SK-N-SH (cell line): ENCODE data around the gene NEU2. TPM values are rescaled to one million over a fixed set of nuclear protein-coding genes. Genes with fewer than 3 reads are reported as not detected.

ENCODE experiments used
- CTCF ChIA-PET: fragments of 300-600, 350-600 bp; formaldehyde crosslinking; extraction: SDS; loops from one replicate; lab custom pipeline; 2021; lab: Yijun Ruan, JAX
- POLR2A ChIA-PET: fragments of 350-600 bp; sonication (Branson Sonifier 250); formaldehyde crosslinking; extraction: SDS; loops from one replicate; lab custom pipeline; 2020; ENCODE audit warnings: antibody characterized with exemption, inconsistent platforms; lab: Yijun Ruan, JAX
- DNase-seq: peaks from one replicate; pipeline ENCODE4 v3.0.0; 2012
- H2AFZ ChIP-seq: fragments of 200-600 bp; sonication (generic); 2 replicates; pipeline ENCODE4 v1.8.1; 2016; ENCODE audit warnings: antibody characterized with exemption, mild to moderate bottlenecking, low read depth
- H3F3A ChIP-seq: fragments of 200-600 bp; sonication (generic); replicated peaks from 2 replicates; pipeline ENCODE3; 2016; ENCODE audit warnings: antibody characterized with exemption, mild to moderate bottlenecking; ENCODE audit not compliant: insufficient read depth
- H3K27ac ChIP-seq, 2 experiments: fragments of 200-500 bp in 1 of 2; fragments of 200-600 bp in 1 of 2; sonication (Bioruptor generic) in 1 of 2; sonication (generic), shearing (Covaris generic) in 1 of 2; 2 replicates each; pipeline versions ENCODE4 v1.5.1 to v1.6.1; 2014 to 2016; ENCODE audit warnings: low read depth in 2 of 2, inconsistent platforms in 1 of 2, low read length in 1 of 2, mild to moderate bottlenecking in 1 of 2, mixed read lengths in 1 of 2
- H3K27me3 ChIP-seq: fragments of 200-600 bp; sonication (generic), shearing (Covaris generic); 2 replicates; pipeline ENCODE4 v1.6.1; 2016; ENCODE audit warnings: mixed run types; ENCODE audit not compliant: insufficient read depth
- H3K36me3 ChIP-seq, 2 experiments: fragments of 200-500 bp in 1 of 2; fragments of 200-600 bp in 1 of 2; sonication (Bioruptor generic) in 1 of 2; sonication (generic) in 1 of 2; replicated peaks in 1 of 2; 2 replicates each; pipeline versions ENCODE3 to v1.5.1; 2014 to 2016; ENCODE audit warnings: low read length in 1 of 2, mild to moderate bottlenecking in 1 of 2; ENCODE audit not compliant: insufficient read depth in 2 of 2, control insufficient read depth in 1 of 2
- H3K4me1 ChIP-seq, 2 experiments: fragments of 200-500 bp in 1 of 2; fragments of 200-600 bp in 1 of 2; sonication (Bioruptor generic) in 1 of 2; sonication (generic), shearing (Covaris generic) in 1 of 2; 2 replicates each; pipeline versions ENCODE4 v1.5.1 to v1.6.1; 2014 to 2016; ENCODE audit warnings: low read depth in 1 of 2, low read length in 1 of 2, mixed run types in 1 of 2; ENCODE audit not compliant: insufficient read depth in 2 of 2, control insufficient read depth in 1 of 2
- H3K4me2 ChIP-seq: fragments of 200-600 bp; sonication (generic), shearing (Covaris generic); 2 replicates; pipeline ENCODE4 v1.6.1; 2017; ENCODE audit warnings: mixed run types
- H3K4me3 ChIP-seq, 2 experiments: fragments of 200-500 bp in 1 of 2; fragments of 200-600 bp in 1 of 2; sonication (Bioruptor generic) in 1 of 2; sonication (generic), shearing (Covaris generic) in 1 of 2; 2 replicates each; pipeline versions ENCODE4 v1.5.1 to v1.8.1; 2014 to 2016; ENCODE audit warnings: low read depth in 2 of 2, inconsistent platforms in 1 of 2, low read length in 1 of 2, mild to moderate bottlenecking in 1 of 2, mixed read lengths in 1 of 2, moderate library complexity in 1 of 2
- H3K79me2 ChIP-seq: fragments of 200-600 bp; sonication (generic); 2 replicates; pipeline ENCODE4 v1.8.1; 2017; ENCODE audit warnings: mild to moderate bottlenecking; ENCODE audit not compliant: insufficient read depth
- H3K9ac ChIP-seq: fragments of 200-600 bp; sonication (generic); 2 replicates; pipeline ENCODE4 v1.6.1; 2017; ENCODE audit warnings: mixed run types
- H3K9me2 ChIP-seq: fragments of 200-600 bp; sonication (generic); 2 replicates; pipeline ENCODE4 v1.6.1; 2017; ENCODE audit warnings: mixed run types
- H3K9me3 ChIP-seq: fragments of 200-600 bp; sonication (generic); 2 replicates; pipeline ENCODE4 v1.6.1; 2017; ENCODE audit warnings: mixed run types, mild to moderate bottlenecking, moderate library complexity
- H4K20me1 ChIP-seq: fragments of 200-600 bp; sonication (generic); 2 replicates; pipeline ENCODE4 v1.6.1; 2017; ENCODE audit warnings: mild to moderate bottlenecking, mixed run types; ENCODE audit not compliant: insufficient read depth
- CTCF ChIP-seq: fragments of 200-600 bp; sonication (generic); IDR thresholded peaks from 2 replicates; pipeline ENCODE4 v1.6.1; 2017; ENCODE audit warnings: antibody characterized with exemption, mild to moderate bottlenecking, moderate library complexity
- ELF1 ChIP-seq: IDR thresholded peaks from 2 replicates; pipeline ENCODE4 v1.4.0; 2012
- FOSL2 ChIP-seq: IDR thresholded peaks from 2 replicates; pipeline ENCODE4 v1.4.0; 2012; ENCODE audit warnings: low read depth, mild to moderate bottlenecking, moderate library complexity, borderline replicate concordance
- FOXJ3 ChIP-seq: sonication (generic); formaldehyde crosslinking; IDR thresholded peaks from 2 replicates; pipeline ENCODE4 v1.5.1; 2020; ENCODE audit warnings: mild to moderate bottlenecking, missing genetic modification reagents
- GATA2 ChIP-seq: sonication (generic); formaldehyde crosslinking; IDR thresholded peaks from 2 replicates; pipeline ENCODE4 v1.5.0; 2020; ENCODE audit warnings: mild to moderate bottlenecking, missing genetic modification reagents
- IRF3 ChIP-seq: fragments of 150-350 bp; IDR thresholded peaks from 2 replicates; pipeline ENCODE4 v1.6.1; 2016; ENCODE audit warnings: mild to moderate bottlenecking, low read depth, low read length
- MEF2A ChIP-seq: IDR thresholded peaks from 2 replicates; pipeline ENCODE4 v1.4.0; 2012; ENCODE audit warnings: low read depth, borderline replicate concordance
- RFX5 ChIP-seq: IDR thresholded peaks from 2 replicates; pipeline ENCODE4 v1.6.1; 2012; ENCODE audit warnings: mild to moderate bottlenecking, improper control_type of control experiment, low read length
- TAF1 ChIP-seq: IDR thresholded peaks from 2 replicates; pipeline ENCODE4 v1.6.1; 2012; ENCODE audit warnings: low read depth, mild to moderate bottlenecking, low read length, moderate library complexity, borderline replicate concordance
- TCF12 ChIP-seq: IDR thresholded peaks from 2 replicates; pipeline ENCODE4 v1.4.0; 2012
- YY1 ChIP-seq: IDR thresholded peaks from 2 replicates; pipeline ENCODE4 v1.4.0; 2012; ENCODE audit warnings: low read depth, mild to moderate bottlenecking
- WGBS: methylation state at CpG from one replicate; pipeline ENCODE4 v1.1.6; 2017; ENCODE audit warnings: low lambda C conversion rate; 5-methylcytosine and 5-hydroxymethylcytosine counted together
- polyA plus RNA-seq, 3 experiments: library from polyadenylated mRNA; depleted of rRNA; stranded (reverse); fragments of >200 nt; gene quantifications; 2 replicates each; pipeline ENCODE4 v1.2.3, GENCODE V29; 2012
- TF ChIP-seq, protein P1 (sequence below): IDR thresholded peaks from 2 replicates; pipeline ENCODE4 v1.4.0; 2012; ENCODE audit warnings: low read depth, borderline replicate concordance
- TF ChIP-seq, protein P2 (sequence below): IDR thresholded peaks from 2 replicates; pipeline ENCODE4; 2012

NEU2 gene
- polyA plus RNA-seq, 1 of the 3 experiments (the other 2 are of a cell fraction), result not detected

- TF ChIP-seq RFX5, result no peak
- no peak for TF ChIP-seq GATA2 (CRISPR knock-in tag)
- TF ChIP-seq CTCF, result no peak
- no peak for TF ChIP-seq TCF12
- TF ChIP-seq MEF2A, result no peak
- TF ChIP-seq, all 33 proteins: peak for 0
These were observed 6.9 kb downstream of the NEU2 start (continued) for GRCh38 chr2:233039212-233039845.

GRCh38 chr2:233039846-233040530 lies 7.5 kb downstream of the NEU2 start:
- no peak for DNase-seq
- H2AFZ ChIP-seq, result no peak overlapping the region
- no peak overlapping the region for H3K9ac ChIP-seq
- no peak for TF ChIP-seq GATA2 (CRISPR knock-in tag)
- TF ChIP-seq, protein P1, sequence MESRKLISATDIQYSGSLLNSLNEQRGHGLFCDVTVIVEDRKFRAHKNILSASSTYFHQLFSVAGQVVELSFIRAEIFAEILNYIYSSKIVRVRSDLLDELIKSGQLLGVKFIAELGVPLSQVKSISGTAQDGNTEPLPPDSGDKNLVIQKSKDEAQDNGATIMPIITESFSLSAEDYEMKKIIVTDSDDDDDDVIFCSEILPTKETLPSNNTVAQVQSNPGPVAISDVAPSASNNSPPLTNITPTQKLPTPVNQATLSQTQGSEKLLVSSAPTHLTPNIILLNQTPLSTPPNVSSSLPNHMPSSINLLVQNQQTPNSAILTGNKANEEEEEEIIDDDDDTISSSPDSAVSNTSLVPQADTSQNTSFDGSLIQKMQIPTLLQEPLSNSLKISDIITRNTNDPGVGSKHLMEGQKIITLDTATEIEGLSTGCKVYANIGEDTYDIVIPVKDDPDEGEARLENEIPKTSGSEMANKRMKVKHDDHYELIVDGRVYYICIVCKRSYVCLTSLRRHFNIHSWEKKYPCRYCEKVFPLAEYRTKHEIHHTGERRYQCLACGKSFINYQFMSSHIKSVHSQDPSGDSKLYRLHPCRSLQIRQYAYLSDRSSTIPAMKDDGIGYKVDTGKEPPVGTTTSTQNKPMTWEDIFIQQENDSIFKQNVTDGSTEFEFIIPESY, result no peak
- TF ChIP-seq TAF1, result no peak
- TF ChIP-seq, protein P2, sequence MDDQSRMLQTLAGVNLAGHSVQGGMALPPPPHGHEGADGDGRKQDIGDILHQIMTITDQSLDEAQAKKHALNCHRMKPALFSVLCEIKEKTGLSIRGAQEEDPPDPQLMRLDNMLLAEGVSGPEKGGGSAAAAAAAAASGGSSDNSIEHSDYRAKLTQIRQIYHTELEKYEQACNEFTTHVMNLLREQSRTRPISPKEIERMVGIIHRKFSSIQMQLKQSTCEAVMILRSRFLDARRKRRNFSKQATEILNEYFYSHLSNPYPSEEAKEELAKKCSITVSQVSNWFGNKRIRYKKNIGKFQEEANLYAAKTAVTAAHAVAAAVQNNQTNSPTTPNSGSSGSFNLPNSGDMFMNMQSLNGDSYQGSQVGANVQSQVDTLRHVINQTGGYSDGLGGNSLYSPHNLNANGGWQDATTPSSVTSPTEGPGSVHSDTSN, result no peak
- TF ChIP-seq FOSL2, result no peak
- no peak for TF ChIP-seq IRF3
- TF ChIP-seq FOXJ3 (CRISPR knock-in tag), result no peak
- TF ChIP-seq YY1, result no peak
- TF ChIP-seq ELF1, result no peak
- WGBS, result 74% methylated on average over 8 of the region's 10 CpGs
- H3K9me2 ChIP-seq, result no peaks in the 10 kb centered on the region
- H3K9me3 ChIP-seq, result no peaks in the 10 kb centered on the region
- no peaks in the 10 kb centered on the region for H3K36me3 ChIP-seq
- POLR2A ChIA-PET, result no interaction called here
- CTCF ChIA-PET, result interaction anchor here (1.0 to 5.5 kb wide), 2 partner anchors 10 to 14 kb away, joined by 3 to 32 read pairs; no protein-coding TSS in a partner anchor
- peaks cover 4% of the 10 kb centered on the region for H3F3A ChIP-seq
- H3K27me3 ChIP-seq, result 0 out of 2 replicates have a peak, but pooled peaks cover 11% of the 10 kb centered on the region
- H3K27ac ChIP-seq, result no peak overlapping the region
- no peaks in the 10 kb centered on the region for H4K20me1 ChIP-seq
- no peak overlapping the region for H3K4me2 ChIP-seq
- H3K79me2 ChIP-seq, result no peaks in the 10 kb centered on the region
- H3K4me3 ChIP-seq, result no peak overlapping the region
- H3K4me1 ChIP-seq, result no peaks in the 10 kb centered on the region
